MM.1S (cell line): ENCODE measurements around the gene TAGLN2.
A peak's percentile ranks its signal among the peaks of the same experiment; 100 is the strongest.

Experiments
- DNase-seq: peaks from one replicate; pipeline ENCODE4 v3.0.0-alpha.2; 2015
- H2AFZ ChIP-seq: fragments of 300-600 bp; sonication (generic); 2 replicates; pipeline ENCODE4 v1.6.0; 2016; ENCODE audit warnings: antibody characterized with exemption, low read length
- H3F3A ChIP-seq: fragments of 300-600 bp; sonication (generic); 2 replicates; pipeline ENCODE4 v1.6.1; 2016; ENCODE audit warnings: mild to moderate bottlenecking, antibody characterized with exemption, low read length, moderate library complexity, mixed read lengths; ENCODE audit not compliant: insufficient read depth
- H3K27ac ChIP-seq: fragments of 300-600 bp; sonication (generic); 2 replicates; pipeline ENCODE4 v1.5.1; 2016; ENCODE audit warnings: mild to moderate bottlenecking, low read length
- H3K27me3 ChIP-seq: fragments of 300-600 bp; sonication (generic); replicated peaks from 2 replicates; pipeline ENCODE4 v1.6.0; 2016; ENCODE audit warnings: low read length; ENCODE audit not compliant: insufficient read depth
- H3K36me3 ChIP-seq: fragments of 300-600 bp; sonication (generic); replicated peaks from 2 replicates; pipeline ENCODE4 v1.6.1; 2016; ENCODE audit warnings: mild to moderate bottlenecking, low read length, mixed read lengths; ENCODE audit not compliant: insufficient read depth
- H3K4me1 ChIP-seq: fragments of 300-600 bp; sonication (generic); 2 replicates; pipeline ENCODE4 v1.6.1; 2016; ENCODE audit warnings: low read length, mixed read lengths
- H3K4me2 ChIP-seq: fragments of 300-600 bp; sonication (generic); 2 replicates; pipeline ENCODE4 v1.6.0; 2016; ENCODE audit warnings: low read depth, low read length
- H3K4me3 ChIP-seq: fragments of 300-600 bp; sonication (generic); 2 replicates; pipeline ENCODE4 v1.5.1; 2016; ENCODE audit warnings: low read length, mixed read lengths
- H3K79me2 ChIP-seq: fragments of 300-600 bp; sonication (generic); 2 replicates; pipeline ENCODE4 v1.6.1; 2016; ENCODE audit warnings: mixed run types, low read length, mixed read lengths
- H3K9ac ChIP-seq: fragments of 300-600 bp; sonication (generic); 2 replicates; pipeline ENCODE4 v1.6.1; 2016; ENCODE audit warnings: low read length, mixed read lengths
- H3K9me2 ChIP-seq: fragments of 300-600 bp; sonication (generic); replicated peaks from 2 replicates; pipeline ENCODE4 v1.6.1; 2016; ENCODE audit warnings: mild to moderate bottlenecking, low read length, mixed read lengths; ENCODE audit not compliant: insufficient read depth
- H3K9me3 ChIP-seq: fragments of 300-600 bp; sonication (generic); replicated peaks from 2 replicates; pipeline ENCODE4 v1.6.1; 2016; ENCODE audit warnings: mild to moderate bottlenecking, low read length, mixed read lengths; ENCODE audit not compliant: insufficient read depth
- H4K20me1 ChIP-seq: fragments of 300-600 bp; sonication (generic); 2 replicates; pipeline ENCODE4 v1.6.1; 2016; ENCODE audit warnings: mild to moderate bottlenecking, low read length, moderate library complexity, mixed read lengths; ENCODE audit not compliant: insufficient read depth
- EZH2 ChIP-seq: fragments of 300-600 bp; sonication (generic); optimal IDR thresholded peaks from 2 replicates; pipeline ENCODE3; 2017; ENCODE audit warnings: low read depth, mild to moderate bottlenecking, antibody characterized with exemption, low read length, mixed read lengths
- EZH2phosphoT487 ChIP-seq: fragments of 300-600 bp; sonication (generic); IDR thresholded peaks from 2 replicates; pipeline ENCODE4 v1.6.1; 2018; ENCODE audit warnings: antibody characterized with exemption, low read length
- TF ChIP-seq, protein P1 (sequence below): fragments of 300-600 bp; sonication (generic); IDR thresholded peaks from 2 replicates; pipeline ENCODE4 v1.5.1; 2016; ENCODE audit warnings: antibody characterized with exemption, low read length, mixed read lengths

The TAGLN2 gene

DNA sequence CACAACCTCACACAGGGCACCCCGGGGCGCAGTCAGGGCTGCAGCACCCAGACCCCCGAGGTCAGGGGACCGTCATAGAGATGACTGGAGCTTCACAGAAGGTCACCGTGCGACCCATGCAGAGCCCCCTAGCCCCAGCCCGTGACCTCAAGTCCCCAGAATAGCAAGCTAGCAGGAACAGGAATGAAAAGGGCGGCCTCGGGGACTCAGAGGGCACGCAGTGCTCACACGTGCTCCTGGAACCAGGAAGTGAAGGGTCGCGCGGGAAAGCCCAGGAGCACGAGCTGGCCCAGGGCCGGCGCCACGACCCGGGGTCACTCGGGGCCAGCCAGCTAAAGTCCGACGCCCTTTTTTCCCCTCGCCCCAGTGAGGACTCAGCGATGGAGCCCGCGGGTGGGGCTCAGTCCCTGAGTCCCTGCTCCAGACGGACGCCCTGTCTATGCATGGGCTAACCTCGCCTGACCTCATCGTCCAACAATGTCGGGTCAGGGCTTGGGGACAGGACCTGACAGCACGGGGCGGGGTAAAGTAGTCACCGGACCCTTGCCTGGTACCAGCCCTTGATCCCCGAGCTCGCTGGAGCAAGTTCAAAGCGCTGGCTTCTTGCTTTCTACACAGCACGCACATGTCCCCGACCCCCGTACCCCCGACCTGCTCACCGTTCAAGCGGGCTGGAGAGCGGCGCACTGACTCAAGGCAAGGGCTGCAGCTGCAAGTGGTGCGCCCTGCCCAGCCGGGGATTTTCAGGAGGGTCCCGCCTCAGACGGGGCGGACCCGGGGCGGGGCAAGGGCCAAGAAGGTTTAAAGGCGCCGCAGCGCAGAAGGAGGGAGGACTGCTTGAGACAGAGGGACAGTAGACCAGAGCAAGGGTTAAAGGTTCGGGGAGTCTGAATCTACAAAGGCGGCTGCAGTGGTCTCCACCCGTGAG lies at the start of gene TAGLN2:
TAGLN2 (minus strand) TSS at position 717 of the 928 bp plus-strand sequence. CDS start 4,998 bp downstream, outside the sequence.
- Histone ChIP-seq H3K9ac (peak within 1 kb of the TSS; percentile 93), H3K4me1 (peaks cover 30% of the 10 kb centered on the region), H4K20me1 (no peaks in the 10 kb centered on the region), H3K27ac (peak within 1 kb of the TSS; percentile 55), H3F3A (peaks cover 8% of the 10 kb centered on the region), H3K79me2 (peaks cover 53% of the 10 kb centered on the region), H3K27me3 (no peaks in the 10 kb centered on the region), H3K36me3 (no peaks in the 10 kb centered on the region), H2AFZ (peak within 1 kb of the TSS; percentile 71), H3K9me3 (no peaks in the 10 kb centered on the region), H3K4me3 (peak within 1 kb of the TSS; percentile 86), H3K4me2 (peak within 1 kb of the TSS; percentile 85), H3K9me2 (no peaks in the 10 kb centered on the region)
- peak; percentile 97 for DNase-seq
- TF ChIP-seq EZH2phosphoT487 (no peak), EZH2 (no peak)
- TF ChIP-seq, protein P1, sequence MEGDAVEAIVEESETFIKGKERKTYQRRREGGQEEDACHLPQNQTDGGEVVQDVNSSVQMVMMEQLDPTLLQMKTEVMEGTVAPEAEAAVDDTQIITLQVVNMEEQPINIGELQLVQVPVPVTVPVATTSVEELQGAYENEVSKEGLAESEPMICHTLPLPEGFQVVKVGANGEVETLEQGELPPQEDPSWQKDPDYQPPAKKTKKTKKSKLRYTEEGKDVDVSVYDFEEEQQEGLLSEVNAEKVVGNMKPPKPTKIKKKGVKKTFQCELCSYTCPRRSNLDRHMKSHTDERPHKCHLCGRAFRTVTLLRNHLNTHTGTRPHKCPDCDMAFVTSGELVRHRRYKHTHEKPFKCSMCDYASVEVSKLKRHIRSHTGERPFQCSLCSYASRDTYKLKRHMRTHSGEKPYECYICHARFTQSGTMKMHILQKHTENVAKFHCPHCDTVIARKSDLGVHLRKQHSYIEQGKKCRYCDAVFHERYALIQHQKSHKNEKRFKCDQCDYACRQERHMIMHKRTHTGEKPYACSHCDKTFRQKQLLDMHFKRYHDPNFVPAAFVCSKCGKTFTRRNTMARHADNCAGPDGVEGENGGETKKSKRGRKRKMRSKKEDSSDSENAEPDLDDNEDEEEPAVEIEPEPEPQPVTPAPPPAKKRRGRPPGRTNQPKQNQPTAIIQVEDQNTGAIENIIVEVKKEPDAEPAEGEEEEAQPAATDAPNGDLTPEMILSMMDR = no peak

DNA sequence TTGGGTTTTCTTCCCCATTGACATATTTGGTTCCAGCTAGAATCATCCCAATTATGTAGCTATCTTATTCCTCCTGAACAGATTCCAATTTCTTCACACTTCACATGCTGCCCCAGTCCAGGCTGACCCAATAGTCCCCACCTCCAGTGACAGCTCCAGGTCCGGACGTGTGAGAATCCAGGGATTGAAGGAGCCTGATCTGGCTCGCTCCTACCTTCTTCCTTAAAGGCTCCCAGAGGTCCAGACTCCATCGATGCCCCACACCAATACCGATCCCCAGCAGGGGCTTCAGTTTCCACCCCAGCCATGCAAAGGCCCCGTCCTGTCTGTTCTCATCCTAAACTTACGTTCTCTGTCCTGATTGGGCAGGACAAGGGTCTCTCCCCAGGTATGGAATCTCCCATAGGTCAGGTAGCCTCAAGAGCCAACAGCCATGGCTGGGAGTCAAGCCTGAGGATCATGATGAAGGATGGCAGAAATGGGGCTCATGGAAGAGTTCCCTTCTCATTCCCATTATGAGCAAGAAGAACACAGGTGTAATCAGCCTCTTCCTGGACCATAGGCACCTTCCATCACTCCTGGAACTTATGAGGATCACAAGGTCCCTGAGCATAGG lies 49.2 kb upstream of the TAGLN2 start:
- H3K36me3 ChIP-seq = no peaks in the 10 kb centered on the region
- no peaks in the 10 kb centered on the region for H3K27me3 ChIP-seq
- no peaks in the 10 kb centered on the region for H3F3A ChIP-seq
- no peak for DNase-seq
- H3K27ac ChIP-seq = no peak overlapping the region
- TF ChIP-seq, protein P1 = no peak
- TF ChIP-seq EZH2phosphoT487 = no peak
- TF ChIP-seq EZH2 = no peak
- no peaks in the 10 kb centered on the region for H3K9me2 ChIP-seq
- H3K79me2 ChIP-seq = no peaks in the 10 kb centered on the region
- no peaks in the 10 kb centered on the region for H4K20me1 ChIP-seq
- H3K4me3 ChIP-seq = no peak overlapping the region
- H3K4me2 ChIP-seq = no peak overlapping the region
- H3K9ac ChIP-seq = no peak overlapping the region
- no peaks in the 10 kb centered on the region for H3K9me3 ChIP-seq
- H3K4me1 ChIP-seq = no peaks in the 10 kb centered on the region
- no peak overlapping the region for H2AFZ ChIP-seq

DNA sequence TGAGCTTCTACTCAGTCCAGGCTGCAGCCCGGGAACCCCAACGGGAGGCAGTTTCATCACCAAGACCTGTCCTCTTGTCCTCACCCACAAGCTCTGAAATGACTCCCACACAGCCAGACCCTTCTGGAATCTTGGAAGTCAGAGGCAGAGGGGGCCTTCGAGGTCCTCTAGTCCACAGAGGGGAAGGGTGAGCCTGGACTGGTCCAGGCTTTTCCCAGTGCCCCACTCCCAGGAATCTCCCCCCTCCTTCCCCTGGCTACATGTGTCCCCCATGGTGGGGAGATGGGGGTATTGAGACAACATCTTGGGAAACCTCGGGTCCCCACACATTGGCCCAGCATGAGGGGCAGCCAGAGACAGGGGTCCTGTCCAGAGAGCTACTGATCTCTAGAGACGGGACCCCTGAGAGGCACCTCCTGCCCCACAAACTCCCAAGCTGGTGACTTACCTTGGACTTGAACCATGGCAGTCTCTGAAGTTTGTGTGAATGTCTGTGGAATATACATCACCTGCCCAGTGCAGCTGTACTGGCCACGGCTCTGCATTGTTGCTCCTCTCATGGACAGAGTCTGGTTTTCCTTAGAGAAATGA lies 48.1 kb upstream of the TAGLN2 start:
- Histone ChIP-seq H2AFZ (no peak overlapping the region), H3K27ac (no peak overlapping the region), H4K20me1 (no peaks in the 10 kb centered on the region), H3K9me2 (no peaks in the 10 kb centered on the region), H3K4me3 (no peak overlapping the region), H3K4me2 (no peak overlapping the region), H3K9ac (no peak overlapping the region), H3K36me3 (no peaks in the 10 kb centered on the region), H3K79me2 (no peaks in the 10 kb centered on the region), H3K9me3 (no peaks in the 10 kb centered on the region), H3K27me3 (no peaks in the 10 kb centered on the region), H3F3A (no peaks in the 10 kb centered on the region), H3K4me1 (no peaks in the 10 kb centered on the region)
- no peak for TF ChIP-seq EZH2phosphoT487
- no peak for DNase-seq
